HG03039 (cell line): ENCODE measurements around the gene PRPF38B.

ENCODE experiments used
- ATAC-seq: cut with Tn5 transposase; IDR thresholded peaks from one replicate; pipeline ENCODE4 v1.9.1; 2021; ENCODE audit warnings: mild to moderate bottlenecking, moderate library complexity; ENCODE audit not compliant: unreplicated experiment

Gene PRPF38B

GRCh38 chr1:108716437-108717230 is 24.5 kb downstream of the PRPF38B start:
- ATAC-seq: no peak

- no peak for ATAC-seq
These were observed 25.7 kb downstream of the PRPF38B start for GRCh38 chr1:108717774-108718316.

GRCh38 chr1:108718927-108719655 is 27.0 kb downstream of the PRPF38B start:
- no peak for ATAC-seq

GRCh38 chr1:108719656-108720435 is 27.7 kb downstream of the PRPF38B start:
- ATAC-seq: no peak

- no peak for ATAC-seq
These were observed 30.2 kb downstream of the PRPF38B start for GRCh38 chr1:108722292-108722691.

GRCh38 chr1:108725906-108726305 is 33.8 kb downstream of the PRPF38B start:
- no peak for ATAC-seq

GRCh38 chr1:108728327-108728923 is 36.3 kb downstream of the PRPF38B start:
- no peak for ATAC-seq

GRCh38 chr1:108729481-108729880 is 37.4 kb downstream of the PRPF38B start:
- ATAC-seq: no peak

- no peak for ATAC-seq
These were observed 40.3 kb downstream of the PRPF38B start for GRCh38 chr1:108732398-108732797.

- no peak for ATAC-seq
These were observed 42.2 kb downstream of the PRPF38B start for GRCh38 chr1:108734171-108734865.

- no peak for ATAC-seq
These were observed 50.1 kb downstream of the PRPF38B start for GRCh38 chr1:108742253-108742652.

- no peak for ATAC-seq
These were observed 53.9 kb downstream of the PRPF38B start for GRCh38 chr1:108745980-108746381.

- ATAC-seq: peak; percentile 88
These were observed 54.5 kb downstream of the PRPF38B start, which contains the start of gene STXBP3 for GRCh38 chr1:108746382-108747170. Gene STXBP3, plus strand, starts transcription at chr1:108746674. Its CDS starts 64 bp downstream, at chr1:108746738.

GRCh38 chr1:108747171-108747850 is 55.2 kb downstream of the PRPF38B start:
- ATAC-seq: peak; percentile 36

GRCh38 chr1:108747898-108748297 is 55.8 kb downstream of the PRPF38B start:
- no peak for ATAC-seq

- no peak for ATAC-seq
These were observed 57.0 kb downstream of the PRPF38B start for GRCh38 chr1:108749081-108749480.

- ATAC-seq: no peak
These were observed 58.5 kb downstream of the PRPF38B start for GRCh38 chr1:108750476-108751181.
